Endothelial cell of umbilical vein (primary cell): ENCODE data around the gene KIF15. TPM values are rescaled to one million over a fixed set of nuclear protein-coding genes. Genes with fewer than 3 reads are reported as not detected.

Experiments used
- BruUV-seq: library from RNA; stranded (reverse); fragments of 400-500 nt; replicated peaks from 2 replicates; lab custom pipeline; 2021; lab: Mats Ljungman, UMichigan
- CTCF ChIA-PET: fragments of 300-600, 350-600 bp; sonication (Branson Sonifier 250); formaldehyde crosslinking; loops from one replicate; lab custom pipeline; 2021; ENCODE audit warnings: antibody characterized with exemption, inconsistent platforms; lab: Charles Lee
- POLR2A ChIA-PET: fragments of 300-600, 350-600 bp; sonication (Branson Sonifier 250); formaldehyde crosslinking; loops from one replicate; lab custom pipeline; 2021; ENCODE audit warnings: antibody characterized with exemption, inconsistent platforms; lab: Charles Lee
- DNase-seq: peaks from one replicate; pipeline ENCODE4 v3.0.0-alpha.2; 2011; ENCODE audit warnings: low read depth, low spot score
- FAIRE-seq: peaks from 2 replicates; lab custom pipeline; 2011; peaks lifted over from hg19 to GRCh38; lab: Jason Lieb, UNC
- H2AFZ ChIP-seq: 2 replicates; pipeline ENCODE4 v1.6.0; 2012; ENCODE audit warnings: low read depth, low read length, control low read depth, inconsistent platforms
- H3K27ac ChIP-seq: 2 replicates; pipeline ENCODE4 v1.5.1; 2011; ENCODE audit warnings: low read depth, mild to moderate bottlenecking, control low read depth, low read length, moderate library complexity; ENCODE audit not compliant: insufficient read depth
- H3K27me3 ChIP-seq, 2 experiments: 2 replicates each; pipeline versions ENCODE4 v1.6.0 to v1.6.1; 2011; ENCODE audit warnings: low read length in 2 of 2, mixed read lengths in 1 of 2; ENCODE audit not compliant: control insufficient read depth in 2 of 2, insufficient read depth in 2 of 2
- H3K36me3 ChIP-seq, 2 experiments: 2 replicates in 1 of 2; 3 replicates in 1 of 2; pipeline ENCODE4 v1.5.1; 2011; ENCODE audit warnings: low read length in 2 of 2, mild to moderate bottlenecking in 1 of 2, moderate library complexity in 1 of 2; ENCODE audit not compliant: control insufficient read depth in 2 of 2, insufficient read depth in 2 of 2; ENCODE audit errors: extremely low read depth in 1 of 2
- H3K4me1 ChIP-seq: 3 replicates; pipeline ENCODE4 v1.5.1; 2011; ENCODE audit warnings: mild to moderate bottlenecking, low read length; ENCODE audit not compliant: control insufficient read depth, insufficient read depth; ENCODE audit errors: extremely low read depth
- H3K4me2 ChIP-seq: 2 replicates; pipeline ENCODE4 v1.6.1; 2011; ENCODE audit warnings: low read length, control low read depth, mixed read lengths; ENCODE audit not compliant: insufficient read depth
- H3K4me3 ChIP-seq, 3 experiments: fragments of 200-600 bp in 1 of 3; sonication (generic), shearing (Covaris generic) in 1 of 3; replicated peaks in 1 of 3; 2 replicates each; pipeline ENCODE4 v1.5.1; 2011 to 2016; ENCODE audit warnings: control low read depth in 3 of 3, low read length in 3 of 3, mild to moderate bottlenecking in 2 of 3, inconsistent platforms in 1 of 3, low read depth in 1 of 3, moderate library complexity in 1 of 3; ENCODE audit not compliant: insufficient read depth in 1 of 3
- H3K79me2 ChIP-seq: 2 replicates; pipeline ENCODE4 v1.6.0; 2012; ENCODE audit warnings: low read length, inconsistent platforms; ENCODE audit not compliant: control insufficient read depth, insufficient read depth
- H3K9ac ChIP-seq: replicated peaks from 2 replicates; pipeline ENCODE3; 2011; ENCODE audit warnings: low read length, control low read depth; ENCODE audit not compliant: insufficient read depth; ENCODE audit errors: extremely low read depth
- H3K9me1 ChIP-seq: replicated peaks from 3 replicates; pipeline ENCODE4 v1.6.0; 2011; ENCODE audit warnings: mild to moderate bottlenecking, low read length; ENCODE audit not compliant: control insufficient read depth, insufficient read depth; ENCODE audit errors: extremely low read depth
- H3K9me3 ChIP-seq: replicated peaks from 2 replicates; pipeline ENCODE4 v1.5.1; 2012; ENCODE audit warnings: low read length, inconsistent platforms; ENCODE audit not compliant: control insufficient read depth, insufficient read depth
- H4K20me1 ChIP-seq: replicated peaks from 2 replicates; pipeline ENCODE3; 2011; ENCODE audit warnings: mild to moderate bottlenecking, low read length; ENCODE audit not compliant: control insufficient read depth, insufficient read depth; ENCODE audit errors: extremely low read depth
- EZH2 ChIP-seq: IDR thresholded peaks from 2 replicates; pipeline ENCODE4 v1.6.1; 2012; ENCODE audit warnings: borderline replicate concordance, low read depth, mild to moderate bottlenecking, moderate library complexity, low read length, inconsistent platforms; ENCODE audit not compliant: severe bottlenecking
- FOS ChIP-seq: IDR thresholded peaks from 2 replicates; pipeline ENCODE4 v1.6.1; 2011; ENCODE audit warnings: mild to moderate bottlenecking, low read length, moderate library complexity, borderline replicate concordance; ENCODE audit not compliant: insufficient read depth
- GATA2 ChIP-seq: IDR thresholded peaks from 2 replicates; pipeline ENCODE4 v1.7.0; 2011; ENCODE audit warnings: low read depth, mild to moderate bottlenecking, moderate library complexity, mixed read lengths, low read length; ENCODE audit not compliant: insufficient read length, insufficient read depth
- JUN ChIP-seq: IDR thresholded peaks from 2 replicates; pipeline ENCODE4 v1.6.1; 2011; ENCODE audit warnings: borderline replicate concordance, low read depth; ENCODE audit not compliant: insufficient read length, insufficient read depth
- MYC ChIP-seq: IDR thresholded peaks from one replicate; pipeline ENCODE4 v1.6.1; 2011; ENCODE audit warnings: mild to moderate bottlenecking, low read depth, low read length
- POLR2A ChIP-seq: IDR thresholded peaks from 2 replicates; pipeline ENCODE4 v1.6.1; 2012; ENCODE audit warnings: low read depth, mild to moderate bottlenecking, control low read depth, low read length
- POLR2AphosphoS5 ChIP-seq: IDR thresholded peaks from 2 replicates; pipeline ENCODE4 v1.6.1; 2012; ENCODE audit warnings: low read depth, mild to moderate bottlenecking, control low read depth, low read length, moderate library complexity; ENCODE audit not compliant: insufficient read depth
- dilution Hi-C: fragments of 300-500 bp; cut with MboI; formaldehyde crosslinking; loops from one replicate; pipeline ENCODE4 v1.15.0; 2019; ENCODE audit warnings: low sequenced_read_pairs; ENCODE audit not compliant: extremely low pct_ligation_motif_present
- intact Hi-C: fragments of 100-400 bp; cut with micrococcal nuclease; formaldehyde crosslinking; loops from one replicate; pipeline ENCODE4 v1.10.0; 2022
- polyA plus RNA-seq, 4 experiments: library from polyadenylated mRNA; depleted of rRNA in 3 of 4; stranded (reverse) in 3 of 4; unstranded in 1 of 4; fragments of >200 nt; gene quantifications; 2 replicates each; pipeline versions ENCODE4 v1.2.1 to v1.2.3, GENCODE V29; 2011 to 2012; ENCODE audit warnings: missing spikeins in 1 of 4
- total RNA-seq: library from RNA; stranded (reverse); gene quantifications from 2 replicates; pipeline ENCODE4 v1.2.3, GENCODE V29; 2021
- TF ChIP-seq, protein P1 (sequence below): IDR thresholded peaks from 2 replicates; pipeline ENCODE4 v1.6.1; 2011; ENCODE audit not compliant: insufficient read depth, insufficient read length
- TF ChIP-seq, protein P2 (sequence below), 2 donors: IDR thresholded peaks; 1 replicate in 1 of 2; 2 replicates in 1 of 2; pipeline ENCODE4 v1.5.1; 2011; ENCODE audit warnings: low read length in 2 of 2, mild to moderate bottlenecking in 2 of 2, moderate library complexity in 2 of 2, control low read depth in 1 of 2, inconsistent platforms in 1 of 2, low read depth in 1 of 2; ENCODE audit not compliant: insufficient read depth in 1 of 2; ENCODE audit errors: extremely low read depth in 1 of 2

KIF15 gene
- total and polyA plus RNA-seq, 2 donors (not counting 3 experiments of a cell fraction or from before 2014, with no cell fraction given): 2.2 to 21.6 TPM

DNA sequence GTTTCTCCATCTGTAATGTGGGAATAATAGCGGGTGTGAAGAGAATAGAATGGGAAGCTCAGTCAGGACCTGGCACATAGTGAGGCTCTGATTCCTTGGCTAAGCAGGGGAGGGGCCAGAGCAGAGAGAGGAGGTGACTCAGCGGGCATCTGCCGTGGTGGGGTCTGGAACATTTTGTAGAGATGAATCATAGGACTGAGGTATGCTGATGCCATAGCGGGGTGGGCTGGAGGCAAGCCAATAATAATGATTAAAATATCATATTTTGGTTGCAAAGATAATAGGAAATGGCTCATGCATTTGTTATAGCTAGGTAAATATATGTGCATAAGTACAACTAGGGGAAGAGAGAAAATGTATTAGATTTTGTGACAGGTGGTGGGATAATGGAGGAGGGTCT, 124.0 kb downstream of the KIF15 start:
- Histone ChIP-seq H3K9me3 (no peaks in the 10 kb centered on the region), H3K79me2 (no peaks in the 10 kb centered on the region), H3K27ac (peak overlapping the region; percentile 91), H3K27me3 (no peaks in the 10 kb centered on the region), H4K20me1 (no peaks in the 10 kb centered on the region), H3K4me3 (no peak overlapping the region), H3K9ac (peak overlapping the region; percentile 34), H2AFZ (no peak overlapping the region), H3K9me1 (no peaks in the 10 kb centered on the region), H3K4me2 (peak overlapping the region; percentile 12), H3K36me3 (no peaks in the 10 kb centered on the region), H3K4me1 (peaks cover 38% of the 10 kb centered on the region)
- dilution Hi-C loops (no loop called here), intact Hi-C loops (loop anchor here (1.0 to 10.0 kb wide), 5 partner anchors 24 to 547 kb away; partner anchors contain the start of genes KIAA1143, KIF15, TCAIM and TMEM42)
- no TSS peak for BruUV-seq
- ChIA-PET CTCF (interaction anchor here (1.0 to 2.9 kb wide), 4 partner anchors 9 to 353 kb away, joined by 3 to 15 read pairs (median 3); no protein-coding TSS in a partner anchor), POLR2A (interaction anchor here (0.5 kb wide), 1 partner anchor 109 kb away, joined by 5 read pairs; no protein-coding TSS in a partner anchor)
- peak; percentile 100 for TF ChIP-seq FOS
- peak; percentile 92 for TF ChIP-seq POLR2AphosphoS5
- TF ChIP-seq, protein P1, sequence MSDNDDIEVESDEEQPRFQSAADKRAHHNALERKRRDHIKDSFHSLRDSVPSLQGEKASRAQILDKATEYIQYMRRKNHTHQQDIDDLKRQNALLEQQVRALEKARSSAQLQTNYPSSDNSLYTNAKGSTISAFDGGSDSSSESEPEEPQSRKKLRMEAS: no peak
- TF ChIP-seq JUN: peak; percentile 96
- no peak for TF ChIP-seq POLR2A
- peak; percentile 54 for TF ChIP-seq GATA2
- DNase-seq (peak; percentile 95), FAIRE-seq (peak; percentile 98)

DNA sequence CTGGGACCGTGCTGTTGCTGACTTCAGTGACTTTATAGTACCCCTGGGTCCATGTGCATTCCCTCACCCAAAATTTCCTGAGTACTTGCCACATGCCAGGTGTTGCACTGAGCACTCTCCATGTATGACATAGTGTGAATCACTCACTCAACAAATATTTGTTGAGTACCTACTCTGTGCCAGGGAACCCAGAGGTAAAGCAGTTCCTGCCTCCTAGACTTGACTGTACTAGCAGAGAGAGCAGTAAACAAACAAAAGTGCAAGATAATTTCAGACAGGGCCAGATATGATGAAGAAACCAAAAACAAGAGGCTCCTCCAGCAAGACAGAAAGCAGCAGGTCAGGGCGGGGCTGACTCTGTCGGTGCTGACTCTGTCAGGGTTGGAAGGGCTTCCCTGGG, 125.0 kb downstream of the KIF15 start:
- FAIRE-seq: peak; percentile 71
- Histone ChIP-seq H3K4me1 (peaks cover 38% of the 10 kb centered on the region), H3K4me2 (no peak overlapping the region), H3K27ac (peak overlapping the region; percentile 32), H3K9me1 (no peaks in the 10 kb centered on the region), H3K27me3 (no peaks in the 10 kb centered on the region), H3K4me3 (no peak overlapping the region), H2AFZ (no peak overlapping the region), H3K79me2 (no peaks in the 10 kb centered on the region), H3K9ac (no peak overlapping the region), H4K20me1 (no peaks in the 10 kb centered on the region), H3K36me3 (no peaks in the 10 kb centered on the region), H3K9me3 (no peaks in the 10 kb centered on the region)
- TF ChIP-seq EZH2 (no peak), MYC (no peak), JUN (no peak), POLR2AphosphoS5 (no peak), GATA2 (no peak), POLR2A (no peak), FOS (no peak)
- TF ChIP-seq, protein P1: no peak
- TF ChIP-seq, protein P2, sequence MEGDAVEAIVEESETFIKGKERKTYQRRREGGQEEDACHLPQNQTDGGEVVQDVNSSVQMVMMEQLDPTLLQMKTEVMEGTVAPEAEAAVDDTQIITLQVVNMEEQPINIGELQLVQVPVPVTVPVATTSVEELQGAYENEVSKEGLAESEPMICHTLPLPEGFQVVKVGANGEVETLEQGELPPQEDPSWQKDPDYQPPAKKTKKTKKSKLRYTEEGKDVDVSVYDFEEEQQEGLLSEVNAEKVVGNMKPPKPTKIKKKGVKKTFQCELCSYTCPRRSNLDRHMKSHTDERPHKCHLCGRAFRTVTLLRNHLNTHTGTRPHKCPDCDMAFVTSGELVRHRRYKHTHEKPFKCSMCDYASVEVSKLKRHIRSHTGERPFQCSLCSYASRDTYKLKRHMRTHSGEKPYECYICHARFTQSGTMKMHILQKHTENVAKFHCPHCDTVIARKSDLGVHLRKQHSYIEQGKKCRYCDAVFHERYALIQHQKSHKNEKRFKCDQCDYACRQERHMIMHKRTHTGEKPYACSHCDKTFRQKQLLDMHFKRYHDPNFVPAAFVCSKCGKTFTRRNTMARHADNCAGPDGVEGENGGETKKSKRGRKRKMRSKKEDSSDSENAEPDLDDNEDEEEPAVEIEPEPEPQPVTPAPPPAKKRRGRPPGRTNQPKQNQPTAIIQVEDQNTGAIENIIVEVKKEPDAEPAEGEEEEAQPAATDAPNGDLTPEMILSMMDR (IDR thresholded peaks at IDR 0.05; ENCODE audit: extremely low read depth in 1 of 2, insufficient read depth in 1 of 2, low read depth in 1 of 2, low read length in 2 of 2): no peak
- no TSS peak for BruUV-seq
- ChIA-PET CTCF (interaction anchor here (1.3 kb wide), 1 partner anchor 28 kb away, joined by 3 read pairs; no protein-coding TSS in a partner anchor), POLR2A (no interaction called here)
- dilution Hi-C loops: no loop called here
- intact Hi-C loops: loop anchor here (10.0 kb wide), 1 partner anchor 242 kb away; the partner anchor contains the start of gene ZNF35
- no peak for DNase-seq
